ENCODE results near the gene NTPCR.

GRCh38 chr1:232980986-232981560 lies 30.7 kb downstream of the NTPCR start:
- no peak for TF ChIP-seq REST (IDR thresholded peaks at IDR 0.05; ENCODE audit: insufficient read depth in 1 of 2, low read depth in 2 of 2, low read length in 1 of 2)
- no peak for TF ChIP-seq CTCF (IDR thresholded peaks at IDR 0.05)
- TF ChIP-seq SIN3A (IDR thresholded peaks at IDR 0.05; ENCODE audit: borderline replicate concordance, insufficient read depth, low read depth, low read length): no peak

All from Panc1 (cell line).